SK-N-SH (cell line): Measurements from ENCODE around the gene EPHA3. TPM values are rescaled to one million over a fixed set of nuclear protein-coding genes. Genes with fewer than 3 reads are reported as not detected.

Experiments used
- CTCF ChIA-PET: fragments of 300-600, 350-600 bp; formaldehyde crosslinking; extraction: SDS; loops from one replicate; lab custom pipeline; 2021; lab: Yijun Ruan, JAX
- POLR2A ChIA-PET: fragments of 350-600 bp; sonication (Branson Sonifier 250); formaldehyde crosslinking; extraction: SDS; loops from one replicate; lab custom pipeline; 2020; ENCODE audit warnings: antibody characterized with exemption, inconsistent platforms; lab: Yijun Ruan, JAX
- DNase-seq: peaks from one replicate; pipeline ENCODE4 v3.0.0; 2012
- H2AFZ ChIP-seq: fragments of 200-600 bp; sonication (generic); 2 replicates; pipeline ENCODE4 v1.8.1; 2016; ENCODE audit warnings: antibody characterized with exemption, mild to moderate bottlenecking, low read depth
- H3F3A ChIP-seq: fragments of 200-600 bp; sonication (generic); replicated peaks from 2 replicates; pipeline ENCODE3; 2016; ENCODE audit warnings: antibody characterized with exemption, mild to moderate bottlenecking; ENCODE audit not compliant: insufficient read depth
- H3K27ac ChIP-seq, 2 experiments: fragments of 200-500 bp in 1 of 2; fragments of 200-600 bp in 1 of 2; sonication (Bioruptor generic) in 1 of 2; sonication (generic), shearing (Covaris generic) in 1 of 2; 2 replicates each; pipeline versions ENCODE4 v1.5.1 to v1.6.1; 2014 to 2016; ENCODE audit warnings: low read depth in 2 of 2, inconsistent platforms in 1 of 2, low read length in 1 of 2, mild to moderate bottlenecking in 1 of 2, mixed read lengths in 1 of 2
- H3K27me3 ChIP-seq: fragments of 200-600 bp; sonication (generic), shearing (Covaris generic); 2 replicates; pipeline ENCODE4 v1.6.1; 2016; ENCODE audit warnings: mixed run types; ENCODE audit not compliant: insufficient read depth
- H3K36me3 ChIP-seq, 2 experiments: fragments of 200-500 bp in 1 of 2; fragments of 200-600 bp in 1 of 2; sonication (Bioruptor generic) in 1 of 2; sonication (generic) in 1 of 2; replicated peaks in 1 of 2; 2 replicates each; pipeline versions ENCODE3 to v1.5.1; 2014 to 2016; ENCODE audit warnings: low read length in 1 of 2, mild to moderate bottlenecking in 1 of 2; ENCODE audit not compliant: insufficient read depth in 2 of 2, control insufficient read depth in 1 of 2
- H3K4me1 ChIP-seq, 2 experiments: fragments of 200-500 bp in 1 of 2; fragments of 200-600 bp in 1 of 2; sonication (Bioruptor generic) in 1 of 2; sonication (generic), shearing (Covaris generic) in 1 of 2; 2 replicates each; pipeline versions ENCODE4 v1.5.1 to v1.6.1; 2014 to 2016; ENCODE audit warnings: low read depth in 1 of 2, low read length in 1 of 2, mixed run types in 1 of 2; ENCODE audit not compliant: insufficient read depth in 2 of 2, control insufficient read depth in 1 of 2
- H3K4me2 ChIP-seq: fragments of 200-600 bp; sonication (generic), shearing (Covaris generic); 2 replicates; pipeline ENCODE4 v1.6.1; 2017; ENCODE audit warnings: mixed run types
- H3K4me3 ChIP-seq, 2 experiments: fragments of 200-500 bp in 1 of 2; fragments of 200-600 bp in 1 of 2; sonication (Bioruptor generic) in 1 of 2; sonication (generic), shearing (Covaris generic) in 1 of 2; 2 replicates each; pipeline versions ENCODE4 v1.5.1 to v1.8.1; 2014 to 2016; ENCODE audit warnings: low read depth in 2 of 2, inconsistent platforms in 1 of 2, low read length in 1 of 2, mild to moderate bottlenecking in 1 of 2, mixed read lengths in 1 of 2, moderate library complexity in 1 of 2
- H3K79me2 ChIP-seq: fragments of 200-600 bp; sonication (generic); 2 replicates; pipeline ENCODE4 v1.8.1; 2017; ENCODE audit warnings: mild to moderate bottlenecking; ENCODE audit not compliant: insufficient read depth
- H3K9ac ChIP-seq: fragments of 200-600 bp; sonication (generic); 2 replicates; pipeline ENCODE4 v1.6.1; 2017; ENCODE audit warnings: mixed run types
- H3K9me2 ChIP-seq: fragments of 200-600 bp; sonication (generic); 2 replicates; pipeline ENCODE4 v1.6.1; 2017; ENCODE audit warnings: mixed run types
- H3K9me3 ChIP-seq: fragments of 200-600 bp; sonication (generic); 2 replicates; pipeline ENCODE4 v1.6.1; 2017; ENCODE audit warnings: mixed run types, mild to moderate bottlenecking, moderate library complexity
- H4K20me1 ChIP-seq: fragments of 200-600 bp; sonication (generic); 2 replicates; pipeline ENCODE4 v1.6.1; 2017; ENCODE audit warnings: mild to moderate bottlenecking, mixed run types; ENCODE audit not compliant: insufficient read depth
- CHD2 ChIP-seq: fragments of 150-350 bp; IDR thresholded peaks from 2 replicates; pipeline ENCODE4 v1.6.1; 2018; ENCODE audit warnings: low read length; ENCODE audit not compliant: partially characterized antibody
- ELF1 ChIP-seq: IDR thresholded peaks from 2 replicates; pipeline ENCODE4 v1.4.0; 2012
- FOXM1 ChIP-seq: IDR thresholded peaks from 2 replicates; pipeline ENCODE4 v1.4.0; 2012; ENCODE audit warnings: low read depth, mild to moderate bottlenecking
- GABPA ChIP-seq: IDR thresholded peaks from 2 replicates; pipeline ENCODE4 v1.4.0; 2012; ENCODE audit warnings: low read depth, mild to moderate bottlenecking
- MEF2A ChIP-seq: IDR thresholded peaks from 2 replicates; pipeline ENCODE4 v1.4.0; 2012; ENCODE audit warnings: low read depth, borderline replicate concordance
- MXI1 ChIP-seq: IDR thresholded peaks from 2 replicates; pipeline ENCODE4 v1.6.1; 2012; ENCODE audit warnings: mild to moderate bottlenecking, low read depth, low read length, improper control_type of control experiment
- PBX3 ChIP-seq: IDR thresholded peaks from 2 replicates; pipeline ENCODE4; 2012
- POLR2AphosphoS5 ChIP-seq: IDR thresholded peaks from 2 replicates; pipeline ENCODE4 v1.6.1; 2012; ENCODE audit warnings: low read depth, low read length
- REST ChIP-seq: IDR thresholded peaks from 2 replicates; pipeline ENCODE4 v1.6.1; 2012; ENCODE audit warnings: mild to moderate bottlenecking, low read depth, low read length, moderate library complexity
- RFX5 ChIP-seq: IDR thresholded peaks from 2 replicates; pipeline ENCODE4 v1.6.1; 2012; ENCODE audit warnings: mild to moderate bottlenecking, improper control_type of control experiment, low read length
- RXRA ChIP-seq: IDR thresholded peaks from 2 replicates; pipeline ENCODE4 v1.4.0; 2012; ENCODE audit warnings: low read depth, mild to moderate bottlenecking, borderline replicate concordance
- SIN3A ChIP-seq: IDR thresholded peaks from 2 replicates; pipeline ENCODE4 v1.6.1; 2012; ENCODE audit warnings: low read depth, mild to moderate bottlenecking, low read length, moderate library complexity, borderline replicate concordance
- TAF1 ChIP-seq: IDR thresholded peaks from 2 replicates; pipeline ENCODE4 v1.6.1; 2012; ENCODE audit warnings: low read depth, mild to moderate bottlenecking, low read length, moderate library complexity, borderline replicate concordance
- USF1 ChIP-seq: IDR thresholded peaks from 2 replicates; pipeline ENCODE4 v1.4.0; 2012; ENCODE audit warnings: low read depth, borderline replicate concordance
- polyA plus RNA-seq, 3 experiments: library from polyadenylated mRNA; depleted of rRNA; stranded (reverse); fragments of >200 nt; gene quantifications; 2 replicates each; pipeline ENCODE4 v1.2.3, GENCODE V29; 2012
- TF ChIP-seq, protein P1 (sequence below): IDR thresholded peaks from 2 replicates; pipeline ENCODE4 v1.4.0; 2012; ENCODE audit warnings: low read depth
- TF ChIP-seq, protein P2 (sequence below): fragments of 150-350 bp; IDR thresholded peaks from 2 replicates; pipeline ENCODE4 v1.6.1; 2017; ENCODE audit warnings: antibody characterized with exemption, low read length, low read depth, borderline replicate concordance

The EPHA3 gene
- polyA plus RNA-seq, 1 of the 3 experiments (the other 2 are of a cell fraction): not detected

DNA sequence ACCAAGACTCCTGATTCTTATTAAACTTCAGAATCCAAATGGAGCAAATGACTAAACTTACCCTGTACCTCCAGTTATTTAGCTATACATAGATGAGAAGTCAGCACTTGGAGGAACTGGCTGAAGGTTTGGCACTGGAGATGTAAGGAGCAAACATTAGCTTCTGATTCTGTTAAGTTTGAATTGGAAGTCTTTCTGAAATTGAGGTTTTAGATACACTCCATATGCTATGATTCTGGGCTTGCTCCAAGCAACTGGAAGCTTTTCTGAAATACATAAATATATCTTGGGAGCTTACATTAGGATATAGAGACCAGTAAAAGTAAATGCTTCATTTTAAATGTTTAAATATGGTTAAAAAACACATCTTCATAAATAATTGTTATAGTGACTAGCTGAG is 333.7 kb downstream of the EPHA3 start:
- H3F3A ChIP-seq: no peaks in the 10 kb centered on the region
- no peak overlapping the region for H3K27ac ChIP-seq
- H4K20me1 ChIP-seq: no peaks in the 10 kb centered on the region
- no peaks in the 10 kb centered on the region for H3K4me1 ChIP-seq
- no peaks in the 10 kb centered on the region for H3K36me3 ChIP-seq
- POLR2A ChIA-PET: no interaction called here
- no peak overlapping the region for H3K9ac ChIP-seq
- H3K27me3 ChIP-seq: no peaks in the 10 kb centered on the region; the same call in 1 of the 2 replicates
- TF ChIP-seq RFX5: no peak
- no peak for TF ChIP-seq GABPA
- TF ChIP-seq FOXM1: no peak
- no peak for TF ChIP-seq REST
- TF ChIP-seq TAF1: no peak
- TF ChIP-seq PBX3: no peak
- no peak for TF ChIP-seq CHD2
- TF ChIP-seq, protein P1, sequence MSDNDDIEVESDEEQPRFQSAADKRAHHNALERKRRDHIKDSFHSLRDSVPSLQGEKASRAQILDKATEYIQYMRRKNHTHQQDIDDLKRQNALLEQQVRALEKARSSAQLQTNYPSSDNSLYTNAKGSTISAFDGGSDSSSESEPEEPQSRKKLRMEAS: no peak
- no peak for TF ChIP-seq POLR2AphosphoS5
- TF ChIP-seq ELF1: no peak
- no peak for TF ChIP-seq MEF2A
- no peak for TF ChIP-seq USF1
- TF ChIP-seq MXI1: no peak
- TF ChIP-seq, protein P2, sequence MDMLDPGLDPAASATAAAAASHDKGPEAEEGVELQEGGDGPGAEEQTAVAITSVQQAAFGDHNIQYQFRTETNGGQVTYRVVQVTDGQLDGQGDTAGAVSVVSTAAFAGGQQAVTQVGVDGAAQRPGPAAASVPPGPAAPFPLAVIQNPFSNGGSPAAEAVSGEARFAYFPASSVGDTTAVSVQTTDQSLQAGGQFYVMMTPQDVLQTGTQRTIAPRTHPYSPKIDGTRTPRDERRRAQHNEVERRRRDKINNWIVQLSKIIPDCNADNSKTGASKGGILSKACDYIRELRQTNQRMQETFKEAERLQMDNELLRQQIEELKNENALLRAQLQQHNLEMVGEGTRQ: no peak
- TF ChIP-seq SIN3A: no peak
- TF ChIP-seq RXRA: no peak
- TF ChIP-seq, all 33 proteins: peak for 0
- no peaks in the 10 kb centered on the region for H3K9me2 ChIP-seq
- H3K9me3 ChIP-seq: no peaks in the 10 kb centered on the region
- CTCF ChIA-PET: interaction anchor here (1.2 kb wide), 1 partner anchor 18 kb away, joined by 3 read pairs; no protein-coding TSS in a partner anchor
- H3K4me3 ChIP-seq: no peak overlapping the region
- DNase-seq: no peak
- H3K4me2 ChIP-seq: no peak overlapping the region
- H2AFZ ChIP-seq: no peak overlapping the region
- H3K79me2 ChIP-seq: no peaks in the 10 kb centered on the region
